Gastroesophageal sphincter (tissue), 4 donors: ENCODE measurements around the gene MST1R. TPM values are rescaled to one million over a fixed set of nuclear protein-coding genes. Genes with fewer than 3 reads are reported as not detected.

Experiments used
- ATAC-seq: fragments of 150-250 bp; one replicate; pipeline ENCODE4 v1.9.1; 2016; ENCODE audit warnings: mild to moderate bottlenecking, moderate library complexity
- H3K27ac ChIP-seq, 4 donors: fragments of 200-600 bp; sonication (generic) in 3 of 4; 1 replicate in 3 of 4; 2 replicates in 1 of 4; pipeline ENCODE4 v1.5.1; 2016 to 2019
- H3K27me3 ChIP-seq: fragments of 200-600 bp; sonication (generic); one replicate; pipeline ENCODE4 v1.5.1; 2019
- H3K36me3 ChIP-seq, 2 donors: fragments of 200-600 bp; sonication (generic); one replicate each; pipeline ENCODE4 v1.5.1; 2019; ENCODE audit warnings: control low read depth in 1 of 2
- H3K4me1 ChIP-seq, 3 donors: fragments of 200-600 bp; sonication (generic); 1 replicate in 2 of 3; 2 replicates in 1 of 3; pipeline ENCODE4 v1.5.1; 2016 to 2019; ENCODE audit warnings: control low read depth in 2 of 3
- H3K4me3 ChIP-seq, 2 donors: fragments of 200-600 bp; sonication (generic); one replicate each; pipeline ENCODE4 v1.5.1; 2019; ENCODE audit warnings: mild to moderate bottlenecking in 1 of 2, moderate library complexity in 1 of 2
- H3K9me3 ChIP-seq, 3 donors: fragments of 200-600 bp; sonication (generic); one replicate each; pipeline ENCODE4 v1.5.1; 2017 to 2019; ENCODE audit warnings: control low read depth in 2 of 3
- EP300 ChIP-seq: sonication (generic); formaldehyde crosslinking; IDR thresholded peaks from one replicate; pipeline ENCODE4 v1.6.1; 2017; ENCODE audit warnings: antibody characterized with exemption, mild to moderate bottlenecking
- POLR2A ChIP-seq, 2 donors: fragments of 450-650 bp; IDR thresholded peaks; one replicate each; pipeline ENCODE4 v1.6.1; 2017; ENCODE audit warnings: antibody characterized with exemption in 2 of 2, mild to moderate bottlenecking in 2 of 2, moderate library complexity in 1 of 2
- POLR2AphosphoS5 ChIP-seq: sonication (generic); formaldehyde crosslinking; IDR thresholded peaks from one replicate; pipeline ENCODE4 v1.6.1; 2017; ENCODE audit warnings: antibody characterized with exemption
- WGBS, 2 donors: methylation state at CpG; one replicate each; pipeline ENCODE4 v1.1.5; 2018; ENCODE audit warnings: low coverage in 1 of 2; 5-methylcytosine and 5-hydroxymethylcytosine counted together
- total RNA-seq, 4 donors: library from RNA; depleted of rRNA; stranded (reverse); fragments of >200 nt; gene quantifications; one replicate each; pipeline ENCODE4 v1.1.0, GENCODE V29; 2016
- TF ChIP-seq, protein P1 (sequence below), 4 experiments: fragments of 200-600 bp in 2 of 4; fragments of 450-650 bp in 2 of 4; sonication (generic) in 1 of 4; IDR thresholded peaks; one replicate each; pipeline ENCODE4 v1.5.1; 2017 to 2019; ENCODE audit warnings: antibody characterized with exemption in 4 of 4, mild to moderate bottlenecking in 2 of 4, moderate library complexity in 2 of 4

Gene MST1R
- total RNA-seq, 4 donors from 2014 or later: 1.2 to 5.9 (median 2.0) TPM

DNA sequence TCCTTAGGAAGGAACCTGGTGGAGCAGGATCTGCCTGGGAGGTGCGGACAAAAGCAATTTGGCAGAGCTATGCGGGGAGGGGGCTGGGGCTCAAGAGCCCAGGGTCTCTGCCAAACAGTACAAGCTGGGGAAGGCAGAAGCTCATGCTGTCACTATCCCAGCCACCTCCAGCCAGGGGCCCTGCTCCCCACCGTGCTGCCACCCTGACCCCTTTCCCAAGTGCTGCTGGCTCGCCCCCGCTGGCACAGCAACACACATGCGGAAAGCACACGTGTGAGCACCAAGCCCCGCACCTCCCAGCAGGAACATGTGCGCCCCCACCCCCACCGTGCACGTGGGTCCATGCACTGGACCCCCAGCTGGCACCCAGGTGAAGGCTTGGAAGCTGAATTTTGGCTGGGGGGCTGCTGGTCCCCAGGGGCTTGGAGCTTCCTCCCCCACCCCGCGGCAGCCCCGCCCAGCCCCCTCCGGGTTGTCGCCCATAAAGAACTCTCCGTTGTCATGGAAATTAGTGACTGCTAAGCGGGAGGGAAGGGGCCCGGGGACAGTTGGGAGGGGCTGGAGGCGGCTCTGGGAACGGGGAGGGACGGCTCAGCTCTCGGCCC, 34.7 kb downstream of the MST1R start:
- ATAC-seq: no peak
- 30% methylated on average over 2 of the region's 23 CpGs; no CpG with 5 or more reads in 1 of the 2 donors for WGBS, 2 donors
- peak overlapping the region in 1 of 2 donors; percentile 49 for H3K4me3 ChIP-seq

DNA sequence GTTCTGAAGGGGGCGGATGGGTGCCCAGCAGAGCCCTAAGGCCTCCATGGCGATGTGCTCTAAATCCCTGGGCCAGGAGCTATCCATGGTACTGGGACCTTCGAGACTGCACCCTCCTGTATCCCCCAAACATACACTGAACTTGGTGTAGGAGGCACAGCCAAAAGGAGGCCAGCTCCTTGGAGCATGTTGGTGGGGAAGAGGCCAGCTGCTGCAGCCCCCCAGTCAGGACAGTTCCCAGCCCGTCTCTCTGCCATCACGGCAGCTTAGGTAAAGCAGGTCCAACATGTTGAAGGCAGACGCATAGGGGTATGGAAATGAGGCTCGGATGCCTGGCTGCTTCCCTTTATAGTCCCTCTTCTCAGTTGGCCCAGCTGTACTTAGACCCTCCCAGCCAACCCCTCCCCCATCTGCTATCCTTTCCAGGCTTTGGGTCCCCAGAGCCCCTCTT, 35.8 kb downstream of the MST1R start:
- ATAC-seq: no peak
- H3K4me3 ChIP-seq: no peak overlapping the region
- 20 to 23% methylated on average over 7 of the region's 7 CpGs for WGBS, 2 donors

More for the DNA sequence above, 34.7 kb downstream of the MST1R start:
- peaks cover 0 to 16% (median 9%) of the 10 kb centered on the region in 3 donors for H3K4me1 ChIP-seq
- no peaks in the 10 kb centered on the region for H3K9me3 ChIP-seq
- TF ChIP-seq, protein P1, sequence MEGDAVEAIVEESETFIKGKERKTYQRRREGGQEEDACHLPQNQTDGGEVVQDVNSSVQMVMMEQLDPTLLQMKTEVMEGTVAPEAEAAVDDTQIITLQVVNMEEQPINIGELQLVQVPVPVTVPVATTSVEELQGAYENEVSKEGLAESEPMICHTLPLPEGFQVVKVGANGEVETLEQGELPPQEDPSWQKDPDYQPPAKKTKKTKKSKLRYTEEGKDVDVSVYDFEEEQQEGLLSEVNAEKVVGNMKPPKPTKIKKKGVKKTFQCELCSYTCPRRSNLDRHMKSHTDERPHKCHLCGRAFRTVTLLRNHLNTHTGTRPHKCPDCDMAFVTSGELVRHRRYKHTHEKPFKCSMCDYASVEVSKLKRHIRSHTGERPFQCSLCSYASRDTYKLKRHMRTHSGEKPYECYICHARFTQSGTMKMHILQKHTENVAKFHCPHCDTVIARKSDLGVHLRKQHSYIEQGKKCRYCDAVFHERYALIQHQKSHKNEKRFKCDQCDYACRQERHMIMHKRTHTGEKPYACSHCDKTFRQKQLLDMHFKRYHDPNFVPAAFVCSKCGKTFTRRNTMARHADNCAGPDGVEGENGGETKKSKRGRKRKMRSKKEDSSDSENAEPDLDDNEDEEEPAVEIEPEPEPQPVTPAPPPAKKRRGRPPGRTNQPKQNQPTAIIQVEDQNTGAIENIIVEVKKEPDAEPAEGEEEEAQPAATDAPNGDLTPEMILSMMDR (IDR thresholded peaks at IDR 0.05): no peak
- TF ChIP-seq POLR2A (IDR thresholded peaks at IDR 0.05) (no peak), EP300 (no peak), POLR2AphosphoS5 (no peak)
- no peak overlapping the region for H3K27ac ChIP-seq
- H3K36me3 ChIP-seq: no peaks in the 10 kb centered on the region
- H3K27me3 ChIP-seq: peaks cover 72% of the 10 kb centered on the region

DNA sequence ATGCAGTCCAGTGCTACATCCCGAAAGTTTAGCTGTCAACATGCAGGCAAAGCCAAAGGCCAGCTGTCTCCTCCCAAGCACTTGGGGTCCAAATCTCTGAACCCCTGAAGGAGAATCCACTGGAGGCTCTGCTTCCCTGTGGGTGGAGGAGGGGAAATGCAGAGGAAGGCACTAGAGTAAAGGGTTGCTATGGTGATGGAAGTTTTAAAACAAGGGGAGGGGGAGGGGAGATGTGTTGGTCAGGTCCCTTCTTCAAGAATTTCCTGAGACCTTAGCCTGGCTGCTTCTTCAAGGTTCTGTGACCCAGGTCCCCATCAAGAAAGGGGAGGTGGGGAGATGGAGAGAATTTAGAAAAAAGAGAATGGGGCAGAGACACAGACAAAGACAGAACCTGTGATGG, 36.3 kb downstream of the MST1R start:
- no peaks in the 10 kb centered on the region for H3K9me3 ChIP-seq
- no peak overlapping the region for H3K4me3 ChIP-seq
- no peak for ATAC-seq
- H3K27me3 ChIP-seq: peaks cover 85% of the 10 kb centered on the region
- WGBS, 2 donors: no CpG with 5 or more reads among the region's 1 CpG
- H3K4me1 ChIP-seq: peaks cover 0 to 16% (median 9%) of the 10 kb centered on the region in 3 donors
- H3K36me3 ChIP-seq: no peaks in the 10 kb centered on the region
- H3K27ac ChIP-seq: no peak overlapping the region
- TF ChIP-seq EP300: no peak
- TF ChIP-seq, protein P1 (IDR thresholded peaks at IDR 0.05): no peak
- TF ChIP-seq POLR2A (IDR thresholded peaks at IDR 0.05): no peak
- TF ChIP-seq POLR2AphosphoS5: no peak

More for the DNA sequence above, 35.8 kb downstream of the MST1R start:
- TF ChIP-seq, protein P1 (IDR thresholded peaks at IDR 0.05): no peak
- no peak for TF ChIP-seq POLR2AphosphoS5
- TF ChIP-seq POLR2A (IDR thresholded peaks at IDR 0.05): no peak
- TF ChIP-seq EP300: no peak
- Histone ChIP-seq H3K9me3 (no peaks in the 10 kb centered on the region), H3K27ac (no peak overlapping the region), H3K36me3 (no peaks in the 10 kb centered on the region), H3K27me3 (peaks cover 80% of the 10 kb centered on the region), H3K4me1 (peaks cover 0 to 16% (median 9%) of the 10 kb centered on the region in 3 donors)

DNA sequence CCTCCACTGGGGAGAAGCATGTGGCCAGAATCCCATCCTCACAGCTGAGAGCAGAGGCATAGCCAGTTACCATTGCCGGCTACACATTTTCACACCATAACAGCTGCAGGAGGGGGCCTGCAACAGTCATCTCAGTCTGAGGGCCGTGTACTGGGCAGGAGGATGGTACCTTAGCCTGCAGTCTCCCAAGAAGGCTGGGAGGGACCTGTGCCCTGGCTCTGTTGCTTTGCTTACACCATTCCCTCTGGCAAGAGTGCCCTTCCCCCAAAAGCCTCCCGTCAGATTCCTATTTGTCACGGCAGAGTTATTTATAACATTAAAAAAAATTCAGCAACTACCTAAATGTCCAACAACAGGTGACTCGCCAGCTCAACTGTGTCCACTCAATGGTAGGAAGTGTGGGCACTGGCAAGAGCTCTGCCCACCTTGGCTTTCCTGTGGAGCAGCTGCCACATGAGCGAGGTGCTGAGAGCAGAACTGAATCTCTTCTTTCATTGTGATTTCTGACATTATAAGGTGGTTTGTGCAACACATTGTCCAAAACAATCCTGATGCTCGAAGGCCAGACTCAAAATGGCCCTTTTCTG, 38.4 kb downstream of the MST1R start:
- no peak for ATAC-seq
- Histone ChIP-seq H3K9me3 (no peaks in the 10 kb centered on the region), H3K27me3 (peaks cover 75% of the 10 kb centered on the region), H3K27ac (no peak overlapping the region), H3K4me1 (peaks cover 0 to 16% (median 9%) of the 10 kb centered on the region in 3 donors), H3K4me3 (no peak overlapping the region), H3K36me3 (no peaks in the 10 kb centered on the region)
- no peak for TF ChIP-seq POLR2A (IDR thresholded peaks at IDR 0.05)
- no peak for TF ChIP-seq POLR2AphosphoS5
- TF ChIP-seq, protein P1 (IDR thresholded peaks at IDR 0.05): no peak
- no peak for TF ChIP-seq EP300
- 33 to 55% methylated on average over 1 to 3 of the region's 7 CpGs for WGBS, 2 donors

DNA sequence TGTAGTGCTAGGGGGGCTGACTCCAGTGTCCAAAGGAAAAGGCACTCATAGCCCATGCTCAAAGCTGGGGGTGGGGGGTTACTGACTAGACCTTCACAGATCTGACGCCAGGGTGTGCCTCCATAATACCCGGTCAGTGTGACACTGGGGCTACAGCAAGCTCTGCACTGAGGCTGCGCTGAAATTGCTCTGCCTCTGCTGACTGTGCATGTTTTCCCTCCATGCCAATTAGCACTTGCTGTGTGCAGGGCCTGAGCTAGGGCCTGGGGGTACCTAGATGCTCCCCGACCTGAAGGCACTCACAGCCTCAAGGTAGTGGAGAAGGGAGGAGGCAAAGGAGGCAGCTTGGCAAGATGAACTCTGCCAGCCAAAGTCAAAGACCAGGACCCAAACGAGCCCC, 39.2 kb downstream of the MST1R start:
- H3K27ac ChIP-seq: no peak overlapping the region
- no peaks in the 10 kb centered on the region for H3K36me3 ChIP-seq
- no peak for ATAC-seq
- TF ChIP-seq POLR2AphosphoS5: no peak
- no peak for TF ChIP-seq EP300
- TF ChIP-seq, protein P1 (IDR thresholded peaks at IDR 0.05): no peak
- TF ChIP-seq POLR2A (IDR thresholded peaks at IDR 0.05): no peak
- peaks cover 0 to 8% (median 6%) of the 10 kb centered on the region in 3 donors for H3K4me1 ChIP-seq
- no CpG with 5 or more reads among the region's 5 CpGs for WGBS, 2 donors
- H3K4me3 ChIP-seq: no peak overlapping the region
- H3K9me3 ChIP-seq: no peaks in the 10 kb centered on the region
- peaks cover 67% of the 10 kb centered on the region for H3K27me3 ChIP-seq
